ENCODE results near the gene SPATA18. TPM values are rescaled to one million over a fixed set of nuclear protein-coding genes. Genes with fewer than 3 reads are reported as not detected.

Gene SPATA18
- total and polyA plus RNA-seq, 2 donors (not counting 1 experiment from before 2014, with no cell fraction given) = 0.42 to 1.9 TPM

- Histone ChIP-seq H3K4me2 (replicated peaks; ENCODE audit: low read depth, low read length, poor library complexity, severe bottlenecking) (no peak overlapping the region), H3K9ac (ENCODE audit: low read length) (no peak overlapping the region), H2AFZ (ENCODE audit: insufficient read depth, low read depth, low read length, poor library complexity, severe bottlenecking) (no peak overlapping the region), H3K4me3 (ENCODE audit: control extremely low read depth in 1 of 5, extremely low read depth in 1 of 5, insufficient read depth in 1 of 5, low read depth in 2 of 5, low read length in 4 of 5) (no peak overlapping the region), H3K4me1 (ENCODE audit: control insufficient read depth in 2 of 2, insufficient read depth in 2 of 2, low read length in 2 of 2) (no peaks in the 10 kb centered on the region), H3K27me3 (replicated peaks in 1 of 4; ENCODE audit: control extremely low read depth in 1 of 4, control insufficient read depth in 3 of 4, insufficient read depth in 4 of 4, low read length in 3 of 4) (no peaks in the 10 kb centered on the region), H3K9me3 (ENCODE audit: control extremely low read depth in 1 of 3, control insufficient read depth in 2 of 3, insufficient read depth in 1 of 3, low read length in 2 of 3) (no peaks in the 10 kb centered on the region), H3K27ac (ENCODE audit: low read length in 2 of 2) (no peak overlapping the region), H3K79me2 (ENCODE audit: control insufficient read depth, insufficient read depth, low read length) (no peaks in the 10 kb centered on the region), H3K36me3 (replicated peaks in 1 of 2; ENCODE audit: control extremely low read depth in 1 of 2, control insufficient read depth in 1 of 2, extremely low read depth in 1 of 2, insufficient read depth in 2 of 2, low read length in 1 of 2) (no peaks in the 10 kb centered on the region), H4K20me1 (ENCODE audit: control insufficient read depth, insufficient read depth, low read length, poor library complexity, severe bottlenecking) (no peaks in the 10 kb centered on the region)
- ChIA-PET CTCF (interaction anchor here (1.6 kb wide), 1 partner anchor 9 kb away, joined by 4 read pairs; no protein-coding TSS in a partner anchor), POLR2A (no interaction called here)
- H3K4me1 Mint-ChIP-seq = peaks cover 2% of the 10 kb centered on the region
- TF ChIP-seq EZH2 (IDR thresholded peaks at IDR 0.05; ENCODE audit: borderline replicate concordance, insufficient read depth, low read depth, low read length, poor library complexity, severe bottlenecking) = no peak
- no peaks in the 10 kb centered on the region for H3K27me3 Mint-ChIP-seq
- no peak overlapping the region for H3K27ac Mint-ChIP-seq
- ATAC-seq (ENCODE audit: low read depth) = no peak
- intact Hi-C loops (cut with micrococcal nuclease) = no loop called here
- no peak overlapping the region for H3K4me3 Mint-ChIP-seq
- H3K9me3 Mint-ChIP-seq (ENCODE audit: insufficient read depth) = no peaks in the 10 kb centered on the region
- no peak for DNase-seq
- WGBS (ENCODE audit: insufficient coverage) = 93% methylated on average over 2 of the region's 3 CpGs
Observed at GRCh38 chr4:52016981-52017380, 34.1 kb upstream of the SPATA18 start.

- no peaks in the 10 kb centered on the region for H3K27me3 Mint-ChIP-seq
- Histone ChIP-seq H2AFZ (ENCODE audit: insufficient read depth, low read depth, low read length, poor library complexity, severe bottlenecking) (no peak overlapping the region), H4K20me1 (ENCODE audit: control insufficient read depth, insufficient read depth, low read length, poor library complexity, severe bottlenecking) (no peaks in the 10 kb centered on the region), H3K36me3 (replicated peaks in 1 of 2; ENCODE audit: control extremely low read depth in 1 of 2, control insufficient read depth in 1 of 2, extremely low read depth in 1 of 2, insufficient read depth in 2 of 2, low read length in 1 of 2) (peaks cover 0 to under 1% of the 10 kb centered on the region in 2 experiments), H3K27ac (ENCODE audit: low read length in 2 of 2) (no peak overlapping the region), H3K4me2 (replicated peaks; ENCODE audit: low read depth, low read length, poor library complexity, severe bottlenecking) (no peak overlapping the region), H3K4me3 (ENCODE audit: control extremely low read depth in 1 of 5, extremely low read depth in 1 of 5, insufficient read depth in 1 of 5, low read depth in 2 of 5, low read length in 4 of 5) (no peak overlapping the region), H3K9me3 (ENCODE audit: control extremely low read depth in 1 of 3, control insufficient read depth in 2 of 3, insufficient read depth in 1 of 3, low read length in 2 of 3) (no peaks in the 10 kb centered on the region), H3K27me3 (replicated peaks in 1 of 4; ENCODE audit: control extremely low read depth in 1 of 4, control insufficient read depth in 3 of 4, insufficient read depth in 4 of 4, low read length in 3 of 4) (no peaks in the 10 kb centered on the region), H3K79me2 (ENCODE audit: control insufficient read depth, insufficient read depth, low read length) (no peaks in the 10 kb centered on the region), H3K9ac (ENCODE audit: low read length) (no peak overlapping the region), H3K4me1 (ENCODE audit: control insufficient read depth in 2 of 2, insufficient read depth in 2 of 2, low read length in 2 of 2) (no peaks in the 10 kb centered on the region)
- DNase-seq = no peak
- H3K27ac Mint-ChIP-seq = no peak overlapping the region
- H3K9me3 Mint-ChIP-seq (ENCODE audit: insufficient read depth) = no peaks in the 10 kb centered on the region
- ATAC-seq (ENCODE audit: low read depth) = no peak
- ChIA-PET CTCF (no interaction called here), POLR2A (no interaction called here)
- TF ChIP-seq EZH2 (IDR thresholded peaks at IDR 0.05; ENCODE audit: borderline replicate concordance, insufficient read depth, low read depth, low read length, poor library complexity, severe bottlenecking) (no peak), CTCF (IDR thresholded peaks at IDR 0.05) (no peak)
- no peak overlapping the region for H3K4me3 Mint-ChIP-seq
- H3K4me1 Mint-ChIP-seq = peaks cover 2% of the 10 kb centered on the region
- intact Hi-C loops (cut with micrococcal nuclease) = no loop called here
- no CpG with 5 or more reads among the region's 1 CpG for WGBS (ENCODE audit: insufficient coverage)
Observed at GRCh38 chr4:52017814-52018213, 33.3 kb upstream of the SPATA18 start.
